ENCODE data around the gene RAPGEF2.

DNA sequence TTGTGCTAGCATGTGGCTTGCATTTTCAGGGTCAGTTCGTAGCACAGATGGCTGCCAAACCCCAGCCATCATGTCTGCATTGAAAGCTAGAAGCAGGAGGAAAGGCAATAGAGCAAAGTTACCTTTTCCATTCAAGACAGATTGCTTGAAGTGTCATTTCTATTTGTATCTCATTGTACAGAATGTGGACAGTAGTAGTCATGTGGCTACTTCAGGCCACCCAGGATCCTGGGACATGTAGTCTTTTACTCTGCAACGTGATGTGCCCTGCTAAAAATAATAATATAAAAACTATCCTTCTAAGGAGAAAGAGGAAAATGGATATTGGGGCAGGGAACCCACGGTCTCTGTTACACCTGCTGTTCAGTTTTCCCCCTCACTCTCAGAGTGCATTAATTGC, 118.4 kb downstream of the RAPGEF2 start:
- no peak for TF ChIP-seq SUZ12 (IDR thresholded peaks at IDR 0.05; ENCODE audit: extremely low read depth, insufficient read depth, insufficient read length)
- TF ChIP-seq ZNF274 (IDR thresholded peaks at IDR 0.05; ENCODE audit: low read depth, low read length) = no peak
